HG03097 (cell line): ENCODE results near the gene FCHSD1.
A peak's percentile ranks its signal among the peaks of the same experiment; 100 is the strongest.

Experiments
- ATAC-seq: cut with Tn5 transposase; IDR thresholded peaks from one replicate; pipeline ENCODE4 v1.9.1; 2021; ENCODE audit not compliant: unreplicated experiment, low FRiP score

Gene FCHSD1

GRCh38 chr5:141646026-141646425, 5.2 kb downstream of the FCHSD1 start:
- ATAC-seq, result no peak

- no peak for ATAC-seq
These were observed 9.5 kb downstream of the FCHSD1 start for GRCh38 chr5:141641634-141642267.

- ATAC-seq, result no peak
These were observed 10.5 kb downstream of the FCHSD1 start for GRCh38 chr5:141640698-141641097.

- ATAC-seq, result no peak
These were observed 11.2 kb downstream of the FCHSD1 start for GRCh38 chr5:141640051-141640415.

GRCh38 chr5:141639357-141640050, 11.7 kb downstream of the FCHSD1 start:
- no peak for ATAC-seq

GRCh38 chr5:141638771-141639170, 12.4 kb downstream of the FCHSD1 start:
- ATAC-seq, result no peak

GRCh38 chr5:141637767-141638419, 13.3 kb downstream of the FCHSD1 start:
- no peak for ATAC-seq

GRCh38 chr5:141637123-141637766, 14.0 kb downstream of the FCHSD1 start:
- ATAC-seq, result peak; percentile 21

- ATAC-seq, result peak; percentile 81
These were observed 14.7 kb downstream of the FCHSD1 start, which contains the start of the genes HDAC3 and RELL2 for GRCh38 chr5:141636413-141637122. Gene HDAC3 (minus strand): TSS chr5:141636849. CDS start chr5:141636790, 59 bp downstream. Gene RELL2 (plus strand): TSS chr5:141636997. CDS start chr5:141638226, 1,229 bp downstream.

GRCh38 chr5:141636106-141636412, 15.2 kb downstream of the FCHSD1 start:
- no peak for ATAC-seq

GRCh38 chr5:141635646-141636045, 15.6 kb downstream of the FCHSD1 start:
- ATAC-seq, result no peak

GRCh38 chr5:141634720-141635119, 16.5 kb downstream of the FCHSD1 start:
- ATAC-seq, result no peak

GRCh38 chr5:141633871-141634561, 17.2 kb downstream of the FCHSD1 start:
- peak; percentile 46 for ATAC-seq

- ATAC-seq, result no peak
These were observed 18.6 kb downstream of the FCHSD1 start for GRCh38 chr5:141632650-141633049.

- no peak for ATAC-seq
These were observed 20.6 kb downstream of the FCHSD1 start for GRCh38 chr5:141630570-141631140.

- ATAC-seq, result no peak
These were observed 22.9 kb downstream of the FCHSD1 start for GRCh38 chr5:141628175-141628788.

- no peak for ATAC-seq
These were observed 27.6 kb downstream of the FCHSD1 start for GRCh38 chr5:141623611-141624010.

GRCh38 chr5:141623186-141623585, 28.0 kb downstream of the FCHSD1 start:
- no peak for ATAC-seq

GRCh38 chr5:141618804-141619554, 32.2 kb downstream of the FCHSD1 start, which contains the start of gene DIAPH1:
Gene DIAPH1 (minus strand): TSS chr5:141619000. CDS start chr5:141618914, 86 bp downstream.
- peak; percentile 83 for ATAC-seq
